ENCODE data around the gene ADAMTSL3. TPM values are rescaled to one million over a fixed set of nuclear protein-coding genes. Genes with fewer than 3 reads are reported as not detected.

ADAMTSL3 gene
- total RNA-seq, 1 experiment from 2014 or later: 0.07 TPM

DNA sequence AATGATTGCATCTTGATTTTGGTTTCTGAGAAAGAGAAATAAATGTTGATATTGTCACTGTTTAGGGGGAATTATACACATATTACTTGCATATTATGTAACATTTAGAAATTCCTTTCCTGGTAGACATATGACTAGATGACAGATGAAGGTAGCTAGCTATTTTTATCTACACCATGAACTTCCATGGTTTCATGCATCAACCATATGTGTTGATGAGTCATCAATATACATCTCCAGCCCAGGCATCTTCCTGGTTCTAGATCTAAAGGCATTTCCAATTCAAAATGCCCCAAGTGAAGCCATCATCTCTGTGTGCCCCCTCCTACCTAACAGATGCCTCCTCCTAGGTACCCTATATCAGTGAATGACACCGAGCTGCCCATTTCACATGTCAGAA, 9.5 kb upstream of the ADAMTSL3 start:
- Mint-ChIP-seq H3K36me3 (ENCODE audit: insufficient read depth, unreplicated experiment) (no peaks in the 10 kb centered on the region), H3K4me1 (ENCODE audit: low read depth, unreplicated experiment) (no peaks in the 10 kb centered on the region), H3K9me3 (ENCODE audit: unreplicated experiment) (peaks cover 13% of the 10 kb centered on the region), H3K4me3 (ENCODE audit: unreplicated experiment) (no peak overlapping the region), H3K27ac (ENCODE audit: unreplicated experiment) (no peak overlapping the region), H3K27me3 (ENCODE audit: insufficient read depth, unreplicated experiment) (peaks cover 9% of the 10 kb centered on the region)
- no peaks in the 10 kb centered on the region for H3K36me3 ChIP-seq (ENCODE audit: control insufficient read depth, insufficient read depth, low read length)
- TF ChIP-seq CTCF (IDR thresholded peaks at IDR 0.05; ENCODE audit: insufficient read depth in 1 of 2, low read depth in 1 of 2, low read length in 1 of 2, severe bottlenecking in 1 of 2, unreplicated experiment in 1 of 2): no peak
- intact Hi-C loops (cut with micrococcal nuclease; ENCODE audit: unreplicated experiment): no loop called here
- H3K4me1 ChIP-seq: no peaks in the 10 kb centered on the region
- ChIA-PET CTCF (no interaction called here), POLR2A (no interaction called here)
- H3K27me3 ChIP-seq (replicated peaks; ENCODE audit: control insufficient read depth, insufficient read depth, low read length): no peaks in the 10 kb centered on the region
- H3K4me3 ChIP-seq (ENCODE audit: low read depth, low read length): no peak overlapping the region
- no peaks in the 10 kb centered on the region for H3K9me3 ChIP-seq
- DNase-seq: no peak
- no TSS peak for BruUV-seq (replicated peaks)

- no peaks in the 10 kb centered on the region for H3K27me3 ChIP-seq (replicated peaks; ENCODE audit: control insufficient read depth, insufficient read depth, low read length)
- peaks cover 6% of the 10 kb centered on the region for H3K27me3 Mint-ChIP-seq (ENCODE audit: insufficient read depth, unreplicated experiment)
These were observed 3.1 kb upstream of the ADAMTSL3 start for GRCh38 chr15:83650831-83651230.

DNA sequence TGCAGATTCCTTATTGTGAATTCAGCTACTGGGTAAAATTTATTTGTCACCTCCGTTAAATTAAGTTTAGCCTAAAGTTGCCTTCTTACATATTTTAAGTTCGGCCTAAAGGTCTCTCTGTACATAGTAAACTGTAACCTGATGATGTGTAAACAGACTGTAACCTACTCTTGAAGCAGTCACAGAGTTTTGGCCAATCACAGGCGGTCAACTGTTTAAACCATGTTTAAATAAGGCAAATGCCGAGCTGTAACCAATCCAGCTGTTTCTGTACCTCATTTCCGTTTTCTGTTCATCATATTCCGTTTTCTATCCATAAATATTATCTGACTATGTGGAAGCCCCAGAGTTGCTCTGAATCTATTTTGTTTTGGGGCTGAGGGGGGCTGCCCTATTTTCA, 2.4 kb upstream of the ADAMTSL3 start:
- no TSS peak for BruUV-seq (replicated peaks)
- TF ChIP-seq CTCF (IDR thresholded peaks at IDR 0.05; ENCODE audit: insufficient read depth in 1 of 2, low read depth in 1 of 2, low read length in 1 of 2, severe bottlenecking in 1 of 2, unreplicated experiment in 1 of 2): no peak
- H3K36me3 Mint-ChIP-seq (ENCODE audit: insufficient read depth, unreplicated experiment): no peaks in the 10 kb centered on the region
- Histone ChIP-seq H3K9me3 (no peaks in the 10 kb centered on the region), H3K4me3 (ENCODE audit: low read depth, low read length) (no peak overlapping the region), H3K4me1 (no peaks in the 10 kb centered on the region; the same call in none of the 2 replicates), H3K36me3 (ENCODE audit: control insufficient read depth, insufficient read depth, low read length) (no peaks in the 10 kb centered on the region), H3K27me3 (replicated peaks; ENCODE audit: control insufficient read depth, insufficient read depth, low read length) (no peaks in the 10 kb centered on the region)
- no peak overlapping the region for H3K27ac Mint-ChIP-seq (ENCODE audit: unreplicated experiment)
- ChIA-PET CTCF (no interaction called here), POLR2A (interaction anchor here (0.6 kb wide), 1 partner anchor 41 kb away, joined by 5 read pairs; no protein-coding TSS in a partner anchor)
- H3K27me3 Mint-ChIP-seq (ENCODE audit: insufficient read depth, unreplicated experiment): peaks cover 6% of the 10 kb centered on the region
- H3K9me3 Mint-ChIP-seq (ENCODE audit: unreplicated experiment): no peaks in the 10 kb centered on the region
- H3K4me1 Mint-ChIP-seq (ENCODE audit: low read depth, unreplicated experiment): peaks cover 2% of the 10 kb centered on the region
- intact Hi-C loops (cut with micrococcal nuclease; ENCODE audit: unreplicated experiment): no loop called here
- DNase-seq: no peak
- H3K4me3 Mint-ChIP-seq (ENCODE audit: unreplicated experiment): no peak overlapping the region

More at GRCh38 chr15:83650831-83651230, 3.1 kb upstream of the ADAMTSL3 start:
- no peaks in the 10 kb centered on the region for H3K36me3 Mint-ChIP-seq (ENCODE audit: insufficient read depth, unreplicated experiment)
- no peaks in the 10 kb centered on the region for H3K9me3 Mint-ChIP-seq (ENCODE audit: unreplicated experiment)
- Histone ChIP-seq H3K36me3 (ENCODE audit: control insufficient read depth, insufficient read depth, low read length) (no peaks in the 10 kb centered on the region), H3K9me3 (no peaks in the 10 kb centered on the region), H3K4me1 (no peaks in the 10 kb centered on the region), H3K4me3 (ENCODE audit: low read depth, low read length) (no peak overlapping the region)
- POLR2A ChIA-PET: no interaction called here
- no peak for TF ChIP-seq CTCF (IDR thresholded peaks at IDR 0.05; ENCODE audit: insufficient read depth in 1 of 2, low read depth in 1 of 2, low read length in 1 of 2, severe bottlenecking in 1 of 2, unreplicated experiment in 1 of 2)
- H3K27ac Mint-ChIP-seq (ENCODE audit: unreplicated experiment): no peak overlapping the region
- intact Hi-C loops (cut with micrococcal nuclease; ENCODE audit: unreplicated experiment): no loop called here
- no TSS peak for BruUV-seq (replicated peaks)
- CTCF ChIA-PET: no interaction called here
- no peaks in the 10 kb centered on the region for H3K4me1 Mint-ChIP-seq (ENCODE audit: low read depth, unreplicated experiment)
- H3K4me3 Mint-ChIP-seq (ENCODE audit: unreplicated experiment): no peak overlapping the region
- DNase-seq: no peak

All from Caco-2 (cell line).